C1 segment of cervical spinal cord (tissue), 14 donors: ENCODE results near the gene PRDM5.

ENCODE experiments used
- DNase-seq, 14 donors: peaks; one replicate each; lab custom pipeline; 2025; lab: John Stamatoyannopoulos, UW

PRDM5 gene

DNA sequence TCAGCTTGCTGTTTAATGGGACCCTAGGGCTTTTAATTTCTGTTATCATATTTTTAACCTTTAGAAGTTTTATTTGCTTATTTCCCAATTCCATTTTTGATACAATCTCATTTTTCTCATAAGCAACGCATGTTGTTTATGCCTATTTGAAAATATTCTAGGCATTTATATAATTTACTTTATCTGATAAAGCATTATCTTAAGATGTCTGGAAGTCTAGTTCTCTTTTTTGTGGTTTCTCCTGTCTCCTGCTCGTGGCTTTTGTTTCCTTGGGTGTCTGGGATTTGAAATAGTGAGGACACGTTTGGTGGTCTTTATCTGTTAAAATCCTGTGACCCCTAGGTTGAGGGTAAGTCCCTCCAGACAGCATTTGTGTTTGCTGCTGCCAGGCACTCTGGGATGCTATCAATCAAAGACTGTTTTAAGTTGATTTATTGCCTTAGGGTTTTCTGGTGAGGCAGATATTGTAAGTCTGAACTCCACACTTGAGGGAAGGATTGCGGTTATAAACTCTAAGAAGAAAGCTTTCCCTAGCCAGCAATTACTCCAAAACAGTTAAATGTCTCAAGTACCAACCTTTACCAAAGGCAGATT lies 208.0 kb downstream of the PRDM5 start:
- no peak for DNase-seq

- DNase-seq: no peak
These were observed 212.5 kb downstream of the PRDM5 start for GRCh38 chr4:120709991-120710390.

DNA sequence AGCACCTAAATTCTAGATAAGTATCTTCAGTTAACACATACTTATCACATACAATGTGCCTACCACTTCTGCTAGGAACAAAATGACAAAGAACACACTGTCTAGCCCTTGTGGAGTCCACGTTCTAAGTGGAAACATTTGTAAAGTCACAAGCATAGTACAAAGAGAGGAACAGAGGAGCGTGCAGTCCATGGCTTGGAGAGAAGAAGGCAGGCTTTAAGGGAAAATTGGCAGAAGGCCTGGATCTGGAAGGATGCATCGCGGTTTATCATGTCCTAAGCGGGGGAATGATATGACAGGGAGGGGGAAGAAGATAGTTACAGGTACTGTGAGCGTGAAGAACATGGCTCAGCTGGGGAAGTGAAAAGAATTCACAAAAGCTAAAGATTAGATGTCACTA lies 218.0 kb downstream of the PRDM5 start:
- no peak for DNase-seq

DNA sequence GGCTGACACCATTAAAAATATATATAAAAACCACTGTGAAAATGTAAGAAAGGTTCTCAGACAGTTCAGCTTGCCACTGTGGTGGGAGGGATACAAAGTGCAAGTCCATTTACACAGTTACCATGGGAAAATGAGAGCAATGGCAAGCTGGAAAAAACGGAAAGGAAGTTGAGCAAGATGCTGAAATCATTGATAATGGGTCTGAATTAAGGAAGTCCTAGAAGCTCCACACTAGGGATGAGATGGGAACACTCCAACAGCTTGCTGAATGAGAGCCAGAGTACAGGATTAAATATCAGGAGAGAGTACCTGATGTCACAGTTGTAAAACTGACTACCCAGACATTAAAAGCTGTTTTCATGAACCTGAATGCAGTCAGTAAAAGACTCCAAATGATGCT lies 218.6 kb downstream of the PRDM5 start:
- DNase-seq: no peak

DNA sequence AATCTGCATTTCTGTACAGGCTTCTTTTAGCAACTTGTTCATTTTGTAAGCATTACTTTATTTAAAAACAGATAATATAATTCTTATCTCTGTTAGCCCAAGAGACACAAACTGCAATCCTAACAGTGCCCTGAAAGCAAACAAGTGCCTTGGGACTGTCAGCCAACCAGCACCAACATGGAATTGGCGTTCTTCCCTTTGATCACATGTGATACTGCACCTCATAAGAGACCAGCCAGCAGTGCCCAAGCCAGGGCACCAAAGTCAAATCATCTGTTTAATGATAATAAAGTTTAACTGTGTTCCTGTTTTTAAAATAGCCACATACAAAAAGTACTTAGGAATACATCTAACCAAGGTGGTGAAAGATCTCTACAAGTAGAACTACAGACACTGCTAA lies 223.2 kb downstream of the PRDM5 start:
- DNase-seq: no peak

DNA sequence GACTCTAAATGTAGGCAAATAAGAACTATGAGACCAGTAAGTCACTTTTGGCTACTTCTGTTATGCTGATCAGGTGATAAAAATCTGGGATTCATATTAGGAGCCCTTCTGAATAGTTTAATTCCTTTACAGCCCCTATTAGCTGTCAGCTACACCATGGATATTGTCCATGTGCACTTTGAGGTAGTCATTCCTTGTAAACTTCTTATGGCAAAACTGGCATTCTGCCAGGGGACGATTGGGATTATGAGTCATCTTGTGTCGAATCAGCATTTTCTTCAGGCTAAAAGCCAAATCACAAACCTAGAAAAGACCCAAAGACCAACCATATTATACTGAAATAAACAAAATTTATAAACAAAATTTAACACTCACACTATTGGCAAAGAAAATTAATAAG lies 227.6 kb downstream of the PRDM5 start:
- no peak for DNase-seq

DNA sequence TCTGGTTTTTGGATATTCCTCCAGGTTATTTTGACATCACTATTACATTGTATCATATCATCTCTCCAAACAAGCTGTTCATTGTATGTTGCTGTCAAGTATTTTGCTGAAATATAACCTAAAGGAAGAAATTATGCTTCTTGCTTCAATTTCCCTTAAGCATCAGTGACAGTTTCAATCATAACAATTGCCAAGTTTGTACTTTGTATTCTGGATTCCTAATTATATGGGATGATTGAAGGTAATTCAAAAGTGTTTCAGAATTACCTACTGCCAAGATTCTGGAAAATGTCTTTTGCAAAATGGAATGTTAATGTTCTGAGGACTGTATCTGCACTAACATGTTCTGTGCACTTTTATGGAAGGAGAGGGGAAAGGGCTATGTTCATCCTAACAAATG lies 228.7 kb downstream of the PRDM5 start:
- no peak for DNase-seq

- DNase-seq: no peak
These were observed 229.6 kb downstream of the PRDM5 start for GRCh38 chr4:120692964-120693363.

GRCh38 chr4:120691536-120691935 lies 231.0 kb downstream of the PRDM5 start:
- no peak for DNase-seq

DNA sequence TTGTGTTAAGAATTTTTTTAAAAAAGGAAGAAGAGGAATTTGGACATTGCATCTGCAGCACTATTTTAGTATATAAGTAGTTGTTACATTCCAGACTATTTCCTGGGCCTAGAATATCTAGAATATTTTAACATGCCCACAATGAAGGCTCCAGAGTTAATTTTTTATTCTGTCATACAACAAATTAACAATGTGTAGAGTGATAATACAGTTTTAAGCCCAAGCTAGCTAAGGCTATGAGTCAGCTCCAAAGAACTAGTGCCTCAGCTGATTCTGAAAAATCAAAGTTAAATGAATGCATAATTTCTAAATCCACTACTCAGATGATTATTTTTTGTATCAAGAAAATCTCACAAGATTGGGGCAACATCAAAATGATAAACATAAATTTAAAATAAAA lies 231.4 kb downstream of the PRDM5 start:
- DNase-seq: no peak

GRCh38 chr4:120688791-120689190 lies 233.7 kb downstream of the PRDM5 start:
- no peak for DNase-seq

- DNase-seq: no peak
These were observed 236.7 kb downstream of the PRDM5 start for GRCh38 chr4:120685756-120686278.

- no peak for DNase-seq
These were observed 238.5 kb downstream of the PRDM5 start for GRCh38 chr4:120683897-120684540.

- no peak for DNase-seq
These were observed 239.5 kb downstream of the PRDM5 start for GRCh38 chr4:120682981-120683380.

DNA sequence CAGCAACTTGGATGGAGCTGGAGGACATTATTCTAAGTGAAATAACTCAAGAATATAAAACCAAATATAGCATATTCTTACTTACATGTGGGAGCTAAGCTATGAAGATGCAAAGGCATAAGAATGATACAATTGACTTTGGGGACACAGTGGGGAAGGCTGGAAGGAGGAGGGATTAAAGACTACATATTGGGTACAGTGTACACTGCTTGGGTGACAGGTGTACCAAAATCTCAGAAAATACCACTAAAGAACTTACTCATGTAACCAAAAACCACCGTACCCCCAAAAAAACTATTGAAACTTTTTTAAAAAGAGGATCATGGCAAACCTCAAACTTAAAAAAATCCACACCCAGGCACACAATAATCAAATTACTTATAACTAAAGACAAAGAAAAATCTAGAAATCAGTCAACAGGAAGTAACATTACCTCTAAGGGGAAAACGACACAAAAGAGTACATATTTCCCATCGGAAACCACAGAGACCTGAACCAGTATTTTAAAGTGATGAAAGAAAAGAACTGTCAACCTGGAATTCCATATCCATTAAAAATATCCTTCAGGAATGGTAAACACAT lies 241.8 kb downstream of the PRDM5 start:
- no peak for DNase-seq

DNA sequence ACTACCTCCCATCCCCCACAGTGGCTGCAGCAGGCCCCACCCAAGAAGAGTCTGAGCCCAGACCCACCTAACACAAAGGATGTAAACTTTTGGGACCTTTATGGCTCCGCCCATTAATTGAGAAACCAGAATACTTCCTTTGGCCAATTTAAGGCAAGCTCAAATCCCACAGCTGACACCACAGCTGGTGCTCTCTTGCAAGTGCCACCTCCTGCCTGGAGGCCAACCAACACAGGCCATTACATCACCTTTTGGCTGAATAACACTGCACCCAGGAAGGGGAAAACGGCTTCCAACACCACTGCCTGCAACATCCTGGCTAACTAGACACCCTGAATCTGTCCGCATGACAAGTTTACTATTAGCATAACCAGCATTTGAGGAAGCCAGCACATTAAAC lies 248.8 kb downstream of the PRDM5 start:
- DNase-seq: no peak

- no peak for DNase-seq
These were observed 249.9 kb downstream of the PRDM5 start for GRCh38 chr4:120672558-120673147.

DNA sequence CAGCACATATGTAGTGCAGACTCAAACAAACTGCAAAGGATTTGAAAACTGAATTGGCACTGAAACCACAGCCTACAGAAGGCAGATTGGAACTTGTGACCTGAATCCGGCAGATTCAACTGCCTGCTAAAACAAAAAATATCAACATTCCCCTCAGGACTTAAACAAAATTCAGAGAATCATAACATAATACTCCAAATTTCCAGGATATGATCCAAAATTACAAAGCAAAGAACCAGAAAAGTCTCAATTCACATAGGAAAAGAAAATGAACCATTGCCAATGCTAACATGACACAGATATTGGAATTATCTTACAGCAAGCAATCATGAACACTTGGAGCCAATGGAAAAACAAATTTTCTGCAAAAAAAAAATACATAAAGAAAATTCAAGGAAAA lies 250.4 kb downstream of the PRDM5 start:
- DNase-seq: no peak

GRCh38 chr4:120671538-120671937 lies 251.0 kb downstream of the PRDM5 start:
- no peak for DNase-seq

- no peak for DNase-seq
These were observed 255.4 kb downstream of the PRDM5 start for GRCh38 chr4:120667102-120667501.

- no peak for DNase-seq
These were observed 257.7 kb downstream of the PRDM5 start for GRCh38 chr4:120664851-120665250.

GRCh38 chr4:120659616-120660170 lies 262.8 kb downstream of the PRDM5 start:
- no peak for DNase-seq

DNA sequence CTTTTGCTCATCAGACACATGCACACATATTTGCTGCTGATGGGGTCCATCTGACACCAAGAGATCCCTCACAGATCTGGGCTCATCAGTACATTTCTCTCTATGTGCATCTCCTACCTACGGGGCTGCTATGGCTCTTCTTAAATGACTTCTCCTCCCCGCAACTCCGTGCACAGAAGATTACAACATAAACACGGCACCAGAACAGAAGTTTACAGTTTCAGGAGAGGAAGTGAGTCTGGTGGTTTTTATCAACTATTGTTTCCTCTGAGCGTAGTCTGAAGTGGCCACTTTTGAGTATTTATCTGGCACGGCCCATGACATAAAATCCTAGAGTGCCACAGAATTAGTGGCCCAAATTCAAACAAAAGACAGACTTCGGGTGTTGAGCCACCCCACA lies 263.8 kb downstream of the PRDM5 start:
- DNase-seq: no peak
